T-helper 9 cell (primary cell): Measurements from ENCODE around the gene SNRNP70.
"Not testable (repeated sequence)": the region's sequence is repeated elsewhere in the genome, so short reads cannot be mapped to it uniquely, and the experiment has no call there.

Source experiments
- DNase-seq: peaks from one replicate; pipeline ENCODE4 v3.0.0-alpha.2; 2020

SNRNP70 gene

GRCh38 chr19:49121841-49122240 is 36.6 kb downstream of the SNRNP70 start:
- DNase-seq, result not testable (repeated sequence)

GRCh38 chr19:49123285-49123684 is 38.0 kb downstream of the SNRNP70 start:
- not testable (repeated sequence) for DNase-seq

- no peak for DNase-seq
These were observed 39.9 kb downstream of the SNRNP70 start for GRCh38 chr19:49125025-49125731.

- DNase-seq, result no peak
These were observed 41.3 kb downstream of the SNRNP70 start for GRCh38 chr19:49126575-49126974.

- not testable (repeated sequence) for DNase-seq
These were observed 42.0 kb downstream of the SNRNP70 start for GRCh38 chr19:49127225-49127624.

GRCh38 chr19:49127674-49128544 is 42.7 kb downstream of the SNRNP70 start:
- DNase-seq, result peak; percentile 94

- DNase-seq, result no peak
These were observed 43.4 kb downstream of the SNRNP70 start for GRCh38 chr19:49128545-49129237.

GRCh38 chr19:49129238-49129583 is 44.0 kb downstream of the SNRNP70 start:
- no peak for DNase-seq

- no peak for DNase-seq
These were observed 45.1 kb downstream of the SNRNP70 start for GRCh38 chr19:49130325-49130724.

- no peak for DNase-seq
These were observed 47.8 kb downstream of the SNRNP70 start for GRCh38 chr19:49132974-49133609.

- DNase-seq, result no peak
These were observed 48.6 kb downstream of the SNRNP70 start for GRCh38 chr19:49133621-49134454.

GRCh38 chr19:49135686-49136085 is 50.4 kb downstream of the SNRNP70 start:
- DNase-seq, result no peak

- DNase-seq, result no peak
These were observed 51.5 kb downstream of the SNRNP70 start for GRCh38 chr19:49136771-49137171.

- DNase-seq, result no peak
These were observed 55.7 kb downstream of the SNRNP70 start for GRCh38 chr19:49140951-49141350.

GRCh38 chr19:49141352-49141751 is 56.1 kb downstream of the SNRNP70 start:
- DNase-seq, result no peak

- DNase-seq, result no peak
These were observed 57.6 kb downstream of the SNRNP70 start for GRCh38 chr19:49142866-49143335.

GRCh38 chr19:49145573-49146407 is 60.5 kb downstream of the SNRNP70 start:
- peak; percentile 84 for DNase-seq

- not testable (repeated sequence) for DNase-seq
These were observed 61.1 kb downstream of the SNRNP70 start for GRCh38 chr19:49146408-49146770.

- no peak for DNase-seq
These were observed 62.9 kb downstream of the SNRNP70 start for GRCh38 chr19:49148044-49148682.
